Fibroblast of lung (primary cell): ENCODE results near the gene TAGLN2. TPM values are rescaled to one million over a fixed set of nuclear protein-coding genes. Genes with fewer than 3 reads are reported as not detected.

Experiments used
- DNase-seq, 2 donors: peaks; one replicate each; pipeline versions ENCODE4 v3.0.0 to v3.0.0-alpha.2; 2010; ENCODE audit warnings: low read depth in 2 of 2
- H2AFZ ChIP-seq: 2 replicates; pipeline ENCODE4 v1.5.1; 2012; ENCODE audit warnings: low read length, control low read depth, inconsistent platforms
- H3K27ac ChIP-seq: 2 replicates; pipeline ENCODE4 v1.5.1; 2011; ENCODE audit warnings: low read length, control low read depth; ENCODE audit not compliant: insufficient read depth
- H3K27me3 ChIP-seq: 2 replicates; pipeline ENCODE4 v1.5.1; 2011; ENCODE audit warnings: mild to moderate bottlenecking, low read length; ENCODE audit not compliant: control insufficient read depth, insufficient read depth
- H3K36me3 ChIP-seq: 2 replicates; pipeline ENCODE4 v1.5.1; 2011; ENCODE audit warnings: low read length; ENCODE audit not compliant: control insufficient read depth, insufficient read depth
- H3K4me1 ChIP-seq: 2 replicates; pipeline ENCODE4 v1.5.1; 2011; ENCODE audit warnings: low read length; ENCODE audit not compliant: control insufficient read depth, insufficient read depth; ENCODE audit errors: extremely low read depth
- H3K4me2 ChIP-seq: 2 replicates; pipeline ENCODE4 v1.5.1; 2011; ENCODE audit warnings: low read length, control low read depth; ENCODE audit not compliant: insufficient read depth; ENCODE audit errors: extremely low read depth
- H3K4me3 ChIP-seq, 4 experiments: fragments of 200-600 bp in 1 of 4; sonication (generic) in 1 of 4; replicated peaks in 1 of 4; 2 replicates each; pipeline ENCODE4 v1.5.1; 2011 to 2016; ENCODE audit warnings: low read length in 4 of 4, low read depth in 3 of 4, mild to moderate bottlenecking in 3 of 4, control low read depth in 2 of 4, inconsistent platforms in 1 of 4, mixed read lengths in 1 of 4; ENCODE audit not compliant: insufficient read depth in 1 of 4; ENCODE audit errors: control extremely low read depth in 1 of 4
- H3K79me2 ChIP-seq: 2 replicates; pipeline ENCODE4 v1.5.1; 2012; ENCODE audit warnings: mild to moderate bottlenecking, low read length, inconsistent platforms; ENCODE audit not compliant: control insufficient read depth, insufficient read depth
- H3K9ac ChIP-seq: 2 replicates; pipeline ENCODE4 v1.5.1; 2011; ENCODE audit warnings: mild to moderate bottlenecking, low read length, control low read depth; ENCODE audit not compliant: insufficient read depth
- H3K9me3 ChIP-seq: 2 replicates; pipeline ENCODE4 v1.5.1; 2012; ENCODE audit warnings: low read depth, low read length; ENCODE audit not compliant: control insufficient read depth, insufficient read depth
- H4K20me1 ChIP-seq: 2 replicates; pipeline ENCODE4 v1.5.1; 2011; ENCODE audit warnings: low read length; ENCODE audit not compliant: control insufficient read depth, insufficient read depth; ENCODE audit errors: extremely low read depth
- EZH2 ChIP-seq: IDR thresholded peaks from 2 replicates; pipeline ENCODE4 v1.5.1; 2012; ENCODE audit warnings: low read length, control low read depth, mild to moderate bottlenecking; ENCODE audit errors: missing control alignments
- polyA plus RNA-seq, 2 donors: library from polyadenylated mRNA; depleted of rRNA in 1 of 2; stranded (reverse) in 1 of 2; unstranded in 1 of 2; fragments of >200 nt; gene quantifications; 2 replicates each; pipeline ENCODE4 v1.2.1, GENCODE V29; 2011 to 2012; ENCODE audit warnings: missing spikeins in 1 of 2
- total RNA-seq: library from RNA; depleted of rRNA; stranded (reverse); fragments of >200 nt; gene quantifications from 2 replicates; pipeline ENCODE4 v1.2.1, GENCODE V29; 2014
- TF ChIP-seq, protein P1 (sequence below), 2 donors: IDR thresholded peaks in 1 of 2; conservative IDR thresholded peaks in 1 of 2; 1 replicate in 1 of 2; 2 replicates in 1 of 2; pipeline ENCODE4 v1.5.1; 2011 to 2012; ENCODE audit warnings: low read length in 2 of 2, control low read depth in 1 of 2, inconsistent platforms in 1 of 2, low read depth in 1 of 2, mild to moderate bottlenecking in 1 of 2

The TAGLN2 gene
- total and polyA plus RNA-seq, 2 donors (not counting 1 experiment from before 2014, with no cell fraction given), result 300 to 718 TPM

DNA sequence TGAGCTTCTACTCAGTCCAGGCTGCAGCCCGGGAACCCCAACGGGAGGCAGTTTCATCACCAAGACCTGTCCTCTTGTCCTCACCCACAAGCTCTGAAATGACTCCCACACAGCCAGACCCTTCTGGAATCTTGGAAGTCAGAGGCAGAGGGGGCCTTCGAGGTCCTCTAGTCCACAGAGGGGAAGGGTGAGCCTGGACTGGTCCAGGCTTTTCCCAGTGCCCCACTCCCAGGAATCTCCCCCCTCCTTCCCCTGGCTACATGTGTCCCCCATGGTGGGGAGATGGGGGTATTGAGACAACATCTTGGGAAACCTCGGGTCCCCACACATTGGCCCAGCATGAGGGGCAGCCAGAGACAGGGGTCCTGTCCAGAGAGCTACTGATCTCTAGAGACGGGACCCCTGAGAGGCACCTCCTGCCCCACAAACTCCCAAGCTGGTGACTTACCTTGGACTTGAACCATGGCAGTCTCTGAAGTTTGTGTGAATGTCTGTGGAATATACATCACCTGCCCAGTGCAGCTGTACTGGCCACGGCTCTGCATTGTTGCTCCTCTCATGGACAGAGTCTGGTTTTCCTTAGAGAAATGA is 48.1 kb upstream of the TAGLN2 start:
- no peaks in the 10 kb centered on the region for H3K9me3 ChIP-seq
- no peaks in the 10 kb centered on the region for H3K79me2 ChIP-seq
- no peaks in the 10 kb centered on the region for H3K4me1 ChIP-seq
- no peak for TF ChIP-seq EZH2
- TF ChIP-seq, protein P1, sequence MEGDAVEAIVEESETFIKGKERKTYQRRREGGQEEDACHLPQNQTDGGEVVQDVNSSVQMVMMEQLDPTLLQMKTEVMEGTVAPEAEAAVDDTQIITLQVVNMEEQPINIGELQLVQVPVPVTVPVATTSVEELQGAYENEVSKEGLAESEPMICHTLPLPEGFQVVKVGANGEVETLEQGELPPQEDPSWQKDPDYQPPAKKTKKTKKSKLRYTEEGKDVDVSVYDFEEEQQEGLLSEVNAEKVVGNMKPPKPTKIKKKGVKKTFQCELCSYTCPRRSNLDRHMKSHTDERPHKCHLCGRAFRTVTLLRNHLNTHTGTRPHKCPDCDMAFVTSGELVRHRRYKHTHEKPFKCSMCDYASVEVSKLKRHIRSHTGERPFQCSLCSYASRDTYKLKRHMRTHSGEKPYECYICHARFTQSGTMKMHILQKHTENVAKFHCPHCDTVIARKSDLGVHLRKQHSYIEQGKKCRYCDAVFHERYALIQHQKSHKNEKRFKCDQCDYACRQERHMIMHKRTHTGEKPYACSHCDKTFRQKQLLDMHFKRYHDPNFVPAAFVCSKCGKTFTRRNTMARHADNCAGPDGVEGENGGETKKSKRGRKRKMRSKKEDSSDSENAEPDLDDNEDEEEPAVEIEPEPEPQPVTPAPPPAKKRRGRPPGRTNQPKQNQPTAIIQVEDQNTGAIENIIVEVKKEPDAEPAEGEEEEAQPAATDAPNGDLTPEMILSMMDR (conservative IDR thresholded peaks at IDR 0.05 in 1 of 2, IDR thresholded peaks at IDR 0.05 in 1 of 2; ENCODE audit: low read depth in 1 of 2, low read length in 2 of 2), result no peak
- peaks cover 5% of the 10 kb centered on the region for H3K27me3 ChIP-seq
- no peak for DNase-seq
- H3K27ac ChIP-seq, result no peak overlapping the region
- H3K9ac ChIP-seq, result no peak overlapping the region
- no peaks in the 10 kb centered on the region for H4K20me1 ChIP-seq
- H3K4me3 ChIP-seq, result no peak overlapping the region
- H3K4me2 ChIP-seq, result no peak overlapping the region
- H2AFZ ChIP-seq, result no peak overlapping the region
- H3K36me3 ChIP-seq, result no peaks in the 10 kb centered on the region

DNA sequence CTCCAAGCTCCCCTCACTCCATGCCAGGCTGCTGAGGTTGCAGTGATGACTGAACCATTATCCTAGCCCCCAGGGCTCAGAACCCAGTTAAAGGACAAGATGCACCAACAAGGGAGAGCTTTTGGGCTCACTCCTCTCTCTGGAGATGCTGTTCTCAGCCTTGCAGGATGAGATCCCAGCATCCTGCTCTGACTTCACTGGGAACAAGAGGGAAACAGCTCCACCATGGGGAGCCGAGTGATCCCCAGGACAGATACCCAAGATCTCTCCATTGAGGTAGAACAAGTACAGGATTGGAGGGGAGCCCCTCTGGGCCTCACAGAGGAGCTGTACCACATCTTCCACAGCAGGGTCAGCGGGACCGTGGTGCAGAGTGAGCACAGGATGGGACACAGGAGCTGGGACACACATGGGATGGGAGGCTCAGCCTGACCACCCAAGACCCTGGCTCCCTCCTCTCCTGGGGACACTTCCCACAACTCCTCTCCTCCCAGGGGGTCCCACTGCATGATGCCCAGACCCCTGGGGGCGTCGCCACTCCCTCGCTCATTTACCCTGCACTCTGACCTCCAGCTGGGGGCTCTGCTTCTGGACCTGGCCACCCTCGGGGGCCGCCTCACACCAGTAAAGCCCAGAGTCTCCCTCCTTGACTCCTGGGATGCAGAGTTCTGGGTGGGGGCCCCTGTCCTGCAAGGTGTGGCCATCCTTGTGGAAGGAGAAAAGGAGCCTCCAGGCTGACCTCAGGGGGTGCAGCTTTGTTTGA is 47.3 kb upstream of the TAGLN2 start:
- TF ChIP-seq EZH2, result no peak
- no peak overlapping the region for H3K27ac ChIP-seq
- no peaks in the 10 kb centered on the region for H3K4me1 ChIP-seq
- no peak overlapping the region for H3K4me3 ChIP-seq
- no peaks in the 10 kb centered on the region for H4K20me1 ChIP-seq
- no peaks in the 10 kb centered on the region for H3K36me3 ChIP-seq
- no peak overlapping the region for H3K9ac ChIP-seq
- peaks cover 5% of the 10 kb centered on the region for H3K27me3 ChIP-seq
- H3K79me2 ChIP-seq, result no peaks in the 10 kb centered on the region
- no peak for DNase-seq
- no peak overlapping the region for H2AFZ ChIP-seq
- no peaks in the 10 kb centered on the region for H3K9me3 ChIP-seq
- H3K4me2 ChIP-seq, result no peak overlapping the region

DNA sequence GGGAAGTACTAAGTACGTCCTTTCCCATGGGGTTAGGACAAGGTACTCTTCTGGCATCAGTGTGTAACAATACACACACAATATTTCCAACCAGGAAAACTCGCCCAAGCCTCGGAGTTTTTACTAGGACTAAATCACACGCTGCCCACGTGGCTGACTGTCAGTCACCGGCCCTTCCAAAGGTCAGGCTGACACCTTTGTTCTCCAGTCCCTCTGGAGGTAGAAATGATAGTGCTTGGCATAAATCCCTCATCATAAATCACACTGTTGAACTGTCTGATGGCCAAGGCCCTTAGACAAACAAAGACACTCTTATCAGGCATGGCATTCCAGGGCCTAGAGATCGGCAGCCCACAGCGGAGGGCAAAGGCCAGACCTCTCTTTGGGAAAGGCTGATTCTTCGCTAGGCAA is 45.6 kb upstream of the TAGLN2 start:
- H3K9ac ChIP-seq, result no peak overlapping the region
- H3K27ac ChIP-seq, result no peak overlapping the region
- peaks cover 5% of the 10 kb centered on the region for H3K27me3 ChIP-seq
- H2AFZ ChIP-seq, result no peak overlapping the region
- TF ChIP-seq, protein P1 (conservative IDR thresholded peaks at IDR 0.05 in 1 of 2, IDR thresholded peaks at IDR 0.05 in 1 of 2; ENCODE audit: low read depth in 1 of 2, low read length in 2 of 2), result no peak
- no peaks in the 10 kb centered on the region for H3K4me1 ChIP-seq
- H3K4me2 ChIP-seq, result no peak overlapping the region
- H3K79me2 ChIP-seq, result no peaks in the 10 kb centered on the region
- DNase-seq, result no peak
- H3K36me3 ChIP-seq, result no peaks in the 10 kb centered on the region
- H4K20me1 ChIP-seq, result no peaks in the 10 kb centered on the region
- no peaks in the 10 kb centered on the region for H3K9me3 ChIP-seq
- no peak overlapping the region for H3K4me3 ChIP-seq
